GM12878 (cell line): ENCODE results near the gene ZNF385A.

Experiments used
- EP300 ChIP-seq, 2 experiments: fragments of 150-350 bp in 1 of 2; IDR thresholded peaks; 2 replicates each; pipeline ENCODE4 v1.6.1; 2011 to 2012; ENCODE audit warnings: low read depth in 2 of 2, low read length in 2 of 2, borderline replicate concordance in 1 of 2, improper control_type of control experiment in 1 of 2, inconsistent platforms in 1 of 2; ENCODE audit not compliant: control insufficient read depth in 1 of 2
- TF ChIP-seq, protein P1 (sequence below): fragments of 450-650 bp; IDR thresholded peaks from 2 replicates; pipeline ENCODE4 v1.6.1; 2014; ENCODE audit warnings: mild to moderate bottlenecking

DNA sequence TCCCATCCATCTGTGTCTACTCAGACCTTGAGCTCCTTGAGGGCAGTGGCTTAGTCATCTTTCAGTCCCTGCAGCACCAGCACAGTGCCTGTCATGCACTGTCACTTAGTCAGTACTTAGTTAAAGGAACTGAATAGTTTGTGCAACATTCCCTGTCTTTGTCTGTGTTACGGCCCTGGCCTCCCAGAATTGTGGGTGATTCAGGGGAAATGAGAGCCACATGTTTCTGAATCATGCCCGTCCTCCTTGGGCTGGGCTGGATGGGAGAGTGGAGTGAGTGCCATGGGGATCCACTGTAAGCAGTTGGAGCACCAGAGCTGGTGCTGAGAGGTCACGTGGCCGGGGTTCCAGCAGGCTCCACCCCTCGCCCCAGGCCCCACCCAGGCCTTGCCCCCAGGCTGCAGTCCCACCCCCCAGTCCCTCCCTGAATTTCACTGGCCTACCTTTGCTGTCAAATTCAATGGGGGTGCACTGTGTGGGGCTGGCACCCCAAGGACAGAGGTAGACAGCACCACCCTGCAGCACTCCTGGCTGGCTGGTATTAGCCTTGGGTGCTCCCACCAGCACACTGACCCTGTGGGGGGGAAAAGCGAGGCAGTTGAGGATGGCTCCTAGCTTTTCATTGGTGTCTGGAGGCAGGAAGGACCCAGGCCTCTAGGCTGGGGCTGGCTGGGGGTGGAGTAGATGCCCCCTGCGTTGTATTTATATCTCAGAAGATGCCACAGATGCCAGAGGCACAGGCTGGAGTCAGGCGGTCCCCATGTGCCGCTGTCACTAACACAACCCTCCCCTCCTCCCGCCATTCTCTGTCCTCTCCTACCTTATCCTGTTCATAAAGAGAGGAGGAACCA lies 27.1 kb upstream of the ZNF385A start:
- no peak for TF ChIP-seq EP300 (IDR thresholded peaks at IDR 0.05; ENCODE audit: borderline replicate concordance in 1 of 2, control insufficient read depth in 1 of 2, low read depth in 2 of 2, low read length in 2 of 2)
- TF ChIP-seq, protein P1, sequence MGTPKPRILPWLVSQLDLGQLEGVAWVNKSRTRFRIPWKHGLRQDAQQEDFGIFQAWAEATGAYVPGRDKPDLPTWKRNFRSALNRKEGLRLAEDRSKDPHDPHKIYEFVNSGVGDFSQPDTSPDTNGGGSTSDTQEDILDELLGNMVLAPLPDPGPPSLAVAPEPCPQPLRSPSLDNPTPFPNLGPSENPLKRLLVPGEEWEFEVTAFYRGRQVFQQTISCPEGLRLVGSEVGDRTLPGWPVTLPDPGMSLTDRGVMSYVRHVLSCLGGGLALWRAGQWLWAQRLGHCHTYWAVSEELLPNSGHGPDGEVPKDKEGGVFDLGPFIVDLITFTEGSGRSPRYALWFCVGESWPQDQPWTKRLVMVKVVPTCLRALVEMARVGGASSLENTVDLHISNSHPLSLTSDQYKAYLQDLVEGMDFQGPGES, result no peak
